PC-9 (cell line): Measurements from ENCODE around the gene OR51B4.

Experiments
- EZH2 ChIP-seq: fragments of 200-600 bp; sonication (generic); IDR thresholded peaks from 2 replicates; pipeline ENCODE4 v1.8.0; 2017; ENCODE audit warnings: antibody characterized with exemption, low read depth
- TF ChIP-seq, protein P1 (sequence below): fragments of 200-600 bp; sonication (generic); conservative IDR thresholded peaks from 2 replicates; pipeline ENCODE4 v1.6.1; 2017; ENCODE audit warnings: mixed run types, antibody characterized with exemption, mild to moderate bottlenecking, moderate library complexity

- no peak for TF ChIP-seq EZH2
- TF ChIP-seq, protein P1, sequence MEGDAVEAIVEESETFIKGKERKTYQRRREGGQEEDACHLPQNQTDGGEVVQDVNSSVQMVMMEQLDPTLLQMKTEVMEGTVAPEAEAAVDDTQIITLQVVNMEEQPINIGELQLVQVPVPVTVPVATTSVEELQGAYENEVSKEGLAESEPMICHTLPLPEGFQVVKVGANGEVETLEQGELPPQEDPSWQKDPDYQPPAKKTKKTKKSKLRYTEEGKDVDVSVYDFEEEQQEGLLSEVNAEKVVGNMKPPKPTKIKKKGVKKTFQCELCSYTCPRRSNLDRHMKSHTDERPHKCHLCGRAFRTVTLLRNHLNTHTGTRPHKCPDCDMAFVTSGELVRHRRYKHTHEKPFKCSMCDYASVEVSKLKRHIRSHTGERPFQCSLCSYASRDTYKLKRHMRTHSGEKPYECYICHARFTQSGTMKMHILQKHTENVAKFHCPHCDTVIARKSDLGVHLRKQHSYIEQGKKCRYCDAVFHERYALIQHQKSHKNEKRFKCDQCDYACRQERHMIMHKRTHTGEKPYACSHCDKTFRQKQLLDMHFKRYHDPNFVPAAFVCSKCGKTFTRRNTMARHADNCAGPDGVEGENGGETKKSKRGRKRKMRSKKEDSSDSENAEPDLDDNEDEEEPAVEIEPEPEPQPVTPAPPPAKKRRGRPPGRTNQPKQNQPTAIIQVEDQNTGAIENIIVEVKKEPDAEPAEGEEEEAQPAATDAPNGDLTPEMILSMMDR: no peak
These were observed 29.2 kb downstream of the OR51B4 start for GRCh38 chr11:5272395-5273017.
